Smooth muscle cell (in vitro differentiated cells): ENCODE data around the gene GLTP. TPM values are rescaled to one million over a fixed set of nuclear protein-coding genes. Genes with fewer than 3 reads are reported as not detected.
A peak's percentile ranks its signal among the peaks of the same experiment; 100 is the strongest.

Source experiments
- DNase-seq: peaks from one replicate; lab custom pipeline; 2025; ENCODE audit not compliant: unreplicated experiment; lab: John Stamatoyannopoulos, UW
- H2AFZ ChIP-seq: fragments of 200-600 bp; sonication (generic); 2 replicates; pipeline ENCODE4 v1.6.0; 2016; ENCODE audit warnings: antibody characterized with exemption, low read depth, mild to moderate bottlenecking
- H3F3A ChIP-seq: fragments of 200-600 bp; sonication (generic); 2 replicates; pipeline ENCODE4 v1.6.0; 2017; ENCODE audit warnings: antibody characterized with exemption, low read depth
- H3K27ac ChIP-seq: fragments of 200-600 bp; sonication (generic); 2 replicates; pipeline ENCODE4 v1.5.1; 2016; ENCODE audit warnings: low read depth, mild to moderate bottlenecking
- H3K27me3 ChIP-seq: fragments of 200-600 bp; sonication (generic); 2 replicates; pipeline ENCODE4 v1.6.1; 2016; ENCODE audit warnings: low read depth, mild to moderate bottlenecking
- H3K36me3 ChIP-seq: fragments of 200-600 bp; sonication (generic); 2 replicates; pipeline ENCODE4 v1.5.1; 2016; ENCODE audit warnings: low read depth
- H3K4me1 ChIP-seq: fragments of 200-600 bp; sonication (generic); 2 replicates; pipeline ENCODE4 v1.5.1; 2016; ENCODE audit warnings: low read depth
- H3K4me2 ChIP-seq: fragments of 200-600 bp; sonication (generic); 2 replicates; pipeline ENCODE4 v1.6.0; 2016; ENCODE audit warnings: mild to moderate bottlenecking
- H3K4me3 ChIP-seq: fragments of 200-600 bp; sonication (generic); 2 replicates; pipeline ENCODE4 v1.5.1; 2016; ENCODE audit warnings: mild to moderate bottlenecking
- H3K79me2 ChIP-seq: fragments of 200-600 bp; sonication (generic); 2 replicates; pipeline ENCODE4 v1.6.0; 2016; ENCODE audit warnings: low read depth, mild to moderate bottlenecking
- H3K9ac ChIP-seq: fragments of 200-600 bp; sonication (generic); 2 replicates; pipeline ENCODE4 v1.6.0; 2016; ENCODE audit warnings: low read depth
- H3K9me3 ChIP-seq: fragments of 200-600 bp; sonication (generic); replicated peaks from 2 replicates; pipeline ENCODE4 v1.5.1; 2016; ENCODE audit warnings: low read depth
- H4K20me1 ChIP-seq: fragments of 200-600 bp; sonication (generic); 2 replicates; pipeline ENCODE4 v1.6.0; 2016; ENCODE audit warnings: low read depth
- CTCF ChIP-seq: fragments of 200-600 bp; sonication (generic); IDR thresholded peaks from 2 replicates; pipeline ENCODE4 v1.5.1; 2017; ENCODE audit warnings: borderline replicate concordance, mild to moderate bottlenecking, antibody characterized with exemption; ENCODE audit not compliant: insufficient read depth, poor library complexity, severe bottlenecking
- WGBS: methylation state at CpG from one replicate; pipeline ENCODE4 v1.1.7; 2016; ENCODE audit warnings: low lambda C conversion rate; 5-methylcytosine and 5-hydroxymethylcytosine counted together
- polyA plus RNA-seq: library from polyadenylated mRNA; unstranded; fragments of >200 nt; fragmentation: Nextera tagmentation; extraction: Ambion mirVana; gene quantifications from 2 replicates; pipeline ENCODE4 v1.2.1, GENCODE V29; 2016
- total RNA-seq: library from RNA; depleted of rRNA; stranded (reverse); fragments of >200 nt; gene quantifications from 2 replicates; pipeline ENCODE4 v1.2.3, GENCODE V29; 2014

The GLTP gene
- total and polyA plus RNA-seq, 2 experiments from 2014 or later, result 43.4 to 46.9 TPM

GRCh38 chr12:109871668-109872314 is 8.6 kb downstream of the GLTP start:
- Histone ChIP-seq H2AFZ (no peak overlapping the region), H3K4me1 (no peaks in the 10 kb centered on the region), H3F3A (no peaks in the 10 kb centered on the region), H4K20me1 (peaks cover 94% of the 10 kb centered on the region), H3K4me3 (no peak overlapping the region), H3K9ac (no peak overlapping the region), H3K27me3 (no peaks in the 10 kb centered on the region), H3K36me3 (no peaks in the 10 kb centered on the region), H3K27ac (no peak overlapping the region), H3K9me3 (no peaks in the 10 kb centered on the region), H3K79me2 (peaks cover 11% of the 10 kb centered on the region), H3K4me2 (no peak overlapping the region)
- TF ChIP-seq CTCF, result no peak
- DNase-seq, result no peak
- 72% methylated on average over 7 of the region's 7 CpGs for WGBS

- H3F3A ChIP-seq, result no peaks in the 10 kb centered on the region
- H3K9ac ChIP-seq, result no peak overlapping the region
- WGBS, result 43% methylated on average over 2 of the region's 2 CpGs
- no peak for TF ChIP-seq CTCF
- H3K36me3 ChIP-seq, result no peaks in the 10 kb centered on the region
- H3K27me3 ChIP-seq, result no peaks in the 10 kb centered on the region
- H3K79me2 ChIP-seq, result peaks cover 6% of the 10 kb centered on the region
- no peaks in the 10 kb centered on the region for H3K4me1 ChIP-seq
- DNase-seq, result no peak
- H3K27ac ChIP-seq, result no peak overlapping the region
- H3K4me2 ChIP-seq, result no peak overlapping the region
- no peak overlapping the region for H3K4me3 ChIP-seq
- H3K9me3 ChIP-seq, result no peaks in the 10 kb centered on the region
- H4K20me1 ChIP-seq, result peaks cover 92% of the 10 kb centered on the region
- H2AFZ ChIP-seq, result no peak overlapping the region
Observed at GRCh38 chr12:109870648-109871047, 9.7 kb downstream of the GLTP start.

GRCh38 chr12:109868182-109869051 is 11.9 kb downstream of the GLTP start:
- no peaks in the 10 kb centered on the region for H3K4me1 ChIP-seq
- H3K4me2 ChIP-seq, result no peak overlapping the region
- H3K9ac ChIP-seq, result no peak overlapping the region
- H3K36me3 ChIP-seq, result no peaks in the 10 kb centered on the region
- DNase-seq, result no peak
- no peak overlapping the region for H3K4me3 ChIP-seq
- H2AFZ ChIP-seq, result no peak overlapping the region
- peaks cover 92% of the 10 kb centered on the region for H4K20me1 ChIP-seq
- no peak for TF ChIP-seq CTCF
- no peak overlapping the region for H3K27ac ChIP-seq
- H3K79me2 ChIP-seq, result no peaks in the 10 kb centered on the region
- H3K9me3 ChIP-seq, result no peaks in the 10 kb centered on the region
- H3K27me3 ChIP-seq, result no peaks in the 10 kb centered on the region
- 87% methylated on average over 9 of the region's 9 CpGs for WGBS
- H3F3A ChIP-seq, result no peaks in the 10 kb centered on the region

- H3K9me3 ChIP-seq, result no peaks in the 10 kb centered on the region
- no peak overlapping the region for H3K4me3 ChIP-seq
- H4K20me1 ChIP-seq, result peaks cover 89% of the 10 kb centered on the region
- H3F3A ChIP-seq, result no peaks in the 10 kb centered on the region
- no peak for DNase-seq
- H2AFZ ChIP-seq, result no peak overlapping the region
- H3K36me3 ChIP-seq, result no peaks in the 10 kb centered on the region
- WGBS, result 59% methylated on average over 3 of the region's 3 CpGs
- H3K79me2 ChIP-seq, result peaks cover 3% of the 10 kb centered on the region
- no peak overlapping the region for H3K4me2 ChIP-seq
- no peak overlapping the region for H3K9ac ChIP-seq
- H3K27me3 ChIP-seq, result no peaks in the 10 kb centered on the region
- H3K27ac ChIP-seq, result peak overlapping the region; percentile 24
- no peak for TF ChIP-seq CTCF
- no peaks in the 10 kb centered on the region for H3K4me1 ChIP-seq
Observed at GRCh38 chr12:109864916-109865315, 15.4 kb downstream of the GLTP start.
